Stomach (tissue), 4 donors: Measurements from ENCODE around the gene CAMK2G.

Source experiments
- CTCF ChIP-seq, 7 experiments: fragments of 450-650 bp in 4 of 7; fragments of 200-600 bp in 3 of 7; sonication (generic) in 3 of 7; IDR thresholded peaks; one replicate each; pipeline ENCODE4 v1.5.1; 2016 to 2019; ENCODE audit warnings: antibody characterized with exemption in 7 of 7, control low read depth in 2 of 7, mild to moderate bottlenecking in 1 of 7
- EP300 ChIP-seq: sonication (generic); formaldehyde crosslinking; IDR thresholded peaks from one replicate; pipeline ENCODE4 v1.6.1; 2017; ENCODE audit warnings: antibody characterized with exemption

GRCh38 chr10:73905256-73906020 is 31.1 kb upstream of the CAMK2G start:
- TF ChIP-seq CTCF (IDR thresholded peaks at IDR 0.05) = no peak
- no peak for TF ChIP-seq EP300
